ENCODE measurements around the gene DCLK1.
"Not testable (repeated sequence)": the region's sequence is repeated elsewhere in the genome, so short reads cannot be mapped to it uniquely, and the experiment has no call there.

The DCLK1 gene

GRCh38 chr13:36082806-36083205 is 48.4 kb downstream of the DCLK1 start:
- DNase-seq: no peak

- DNase-seq: no peak
Measured at GRCh38 chr13:36082396-36082795, 48.8 kb downstream of the DCLK1 start.

GRCh38 chr13:36076211-36076610 is 55.0 kb downstream of the DCLK1 start:
- DNase-seq: no peak

GRCh38 chr13:36074659-36075058 is 56.5 kb downstream of the DCLK1 start:
- peak; percentile 19 for DNase-seq

- no peak for DNase-seq
Measured at GRCh38 chr13:36072152-36072935, 58.8 kb downstream of the DCLK1 start.

- DNase-seq: not testable (repeated sequence)
Measured at GRCh38 chr13:36070504-36071192, 60.5 kb downstream of the DCLK1 start.

GRCh38 chr13:36069881-36070366 is 61.3 kb downstream of the DCLK1 start:
- DNase-seq: no peak

GRCh38 chr13:36068991-36069390 is 62.2 kb downstream of the DCLK1 start:
- DNase-seq: no peak

- no peak for DNase-seq
Measured at GRCh38 chr13:36068566-36068965, 62.6 kb downstream of the DCLK1 start.

GRCh38 chr13:36067746-36068381 is 63.3 kb downstream of the DCLK1 start:
- DNase-seq: no peak

GRCh38 chr13:36062249-36062648 is 68.9 kb downstream of the DCLK1 start:
- no peak for DNase-seq

- no peak for DNase-seq
Measured at GRCh38 chr13:36061621-36062020, 69.6 kb downstream of the DCLK1 start.

GRCh38 chr13:36061054-36061453 is 70.1 kb downstream of the DCLK1 start:
- no peak for DNase-seq

- DNase-seq: no peak
Measured at GRCh38 chr13:36059321-36059720, 71.9 kb downstream of the DCLK1 start.

- no peak for DNase-seq
Measured at GRCh38 chr13:36058116-36058515, 73.1 kb downstream of the DCLK1 start.

- no peak for DNase-seq
Measured at GRCh38 chr13:36057547-36057946, 73.6 kb downstream of the DCLK1 start.

GRCh38 chr13:36057041-36057440 is 74.1 kb downstream of the DCLK1 start:
- no peak for DNase-seq

GRCh38 chr13:36055366-36055765 is 75.8 kb downstream of the DCLK1 start:
- no peak for DNase-seq

- no peak for DNase-seq
Measured at GRCh38 chr13:36054041-36054440, 77.1 kb downstream of the DCLK1 start.

- DNase-seq: no peak
Measured at GRCh38 chr13:36051082-36051481, 80.1 kb downstream of the DCLK1 start.

- no peak for DNase-seq
Measured at GRCh38 chr13:36046672-36047071, 84.5 kb downstream of the DCLK1 start.

GRCh38 chr13:36038785-36039555 is 92.2 kb downstream of the DCLK1 start:
- no peak for DNase-seq

GRCh38 chr13:36033035-36033434 is 98.1 kb downstream of the DCLK1 start:
- no peak for DNase-seq
